Measurements from ENCODE around the gene LATS2.

- TF ChIP-seq CTCF (IDR thresholded peaks at IDR 0.05; ENCODE audit: insufficient read depth, low read length), result no peak
- TF ChIP-seq POLR2AphosphoS5 (IDR thresholded peaks at IDR 0.05; ENCODE audit: low read depth), result no peak
Observed at GRCh38 chr13:21079221-21079620, 17.8 kb upstream of the LATS2 start.
